OCI-LY1 (cell line): ENCODE data around the gene PSD.

Experiments used
- H2AFZ ChIP-seq: fragments of 200-600 bp; sonication (generic), shearing (Covaris generic); 2 replicates; pipeline ENCODE4 v1.6.0; 2014; ENCODE audit warnings: antibody characterized with exemption, mild to moderate bottlenecking, low read length
- H3F3A ChIP-seq: fragments of 200-600 bp; sonication (generic), shearing (Covaris generic); 2 replicates; pipeline ENCODE4 v1.6.0; 2014; ENCODE audit warnings: mild to moderate bottlenecking, antibody characterized with exemption, low read length, moderate library complexity; ENCODE audit not compliant: insufficient read depth
- H3K27ac ChIP-seq: fragments of 200-600 bp; sonication (generic); 2 replicates; pipeline ENCODE4 v1.5.1; 2014; ENCODE audit warnings: low read length, mixed run types, mild to moderate bottlenecking, low read depth; ENCODE audit not compliant: poor library complexity, severe bottlenecking
- H3K27me3 ChIP-seq: fragments of 200-600 bp; sonication (generic); 2 replicates; pipeline ENCODE4 v1.6.0; 2014; ENCODE audit warnings: antibody characterized with exemption, mild to moderate bottlenecking, low read length, moderate library complexity; ENCODE audit not compliant: insufficient read depth
- H3K36me3 ChIP-seq: fragments of 200-600 bp; sonication (generic); 2 replicates; pipeline ENCODE4 v1.6.1; 2014; ENCODE audit warnings: mild to moderate bottlenecking, antibody characterized with exemption, low read length, moderate library complexity, mixed read lengths; ENCODE audit not compliant: insufficient read depth
- H3K4me1 ChIP-seq: fragments of 200-600 bp; sonication (generic); 2 replicates; pipeline ENCODE4 v1.5.1; 2014; ENCODE audit warnings: mild to moderate bottlenecking, low read length, moderate library complexity; ENCODE audit not compliant: insufficient read depth, severe bottlenecking
- H3K4me2 ChIP-seq: fragments of 200-600 bp; sonication (generic), shearing (Covaris generic); 2 replicates; pipeline ENCODE4 v1.6.1; 2014; ENCODE audit warnings: low read length
- H3K4me3 ChIP-seq: fragments of 200-600 bp; sonication (generic); 2 replicates; pipeline ENCODE4 v1.5.1; 2014; ENCODE audit warnings: low read length, low read depth, mild to moderate bottlenecking, mixed read lengths; ENCODE audit not compliant: poor library complexity, severe bottlenecking
- H3K79me2 ChIP-seq: fragments of 200-600 bp; shearing (Covaris generic); 2 replicates; pipeline ENCODE4 v1.6.1; 2016; ENCODE audit warnings: mixed run types, low read length, mixed read lengths; ENCODE audit not compliant: insufficient read depth
- H3K9ac ChIP-seq: fragments of 200-600 bp; sonication (generic), shearing (Covaris generic); 2 replicates; pipeline ENCODE4 v1.6.1; 2014; ENCODE audit warnings: mild to moderate bottlenecking, low read length, mixed read lengths
- H3K9me2 ChIP-seq: fragments of 200-600 bp; sonication (generic), shearing (Covaris generic); 2 replicates; pipeline ENCODE4 v1.6.1; 2014; ENCODE audit warnings: low read depth, mild to moderate bottlenecking, low read length, mixed read lengths
- H3K9me3 ChIP-seq: fragments of 200-600 bp; shearing (Covaris generic); 2 replicates; pipeline ENCODE4 v1.6.1; 2014; ENCODE audit warnings: low read length, mixed read lengths
- H4K20me1 ChIP-seq: fragments of 200-600 bp; sonication (generic), shearing (Covaris generic); 2 replicates; pipeline ENCODE4 v1.6.0; 2016; ENCODE audit warnings: mild to moderate bottlenecking, low read length; ENCODE audit not compliant: insufficient read depth
- CTCF ChIP-seq: fragments of 200-600 bp; sonication (generic), shearing (Covaris generic); IDR thresholded peaks from 2 replicates; pipeline ENCODE4 v1.5.1; 2017; ENCODE audit warnings: mild to moderate bottlenecking, antibody characterized with exemption, low read length, moderate library complexity, mixed read lengths
- EZH2 ChIP-seq: fragments of 200-600 bp; sonication (generic), shearing (Covaris generic); IDR thresholded peaks from 2 replicates; pipeline ENCODE4 v1.8.0; 2017; ENCODE audit warnings: borderline replicate concordance, mixed run types, mild to moderate bottlenecking, antibody characterized with exemption, low read length, moderate library complexity, mixed read lengths

The PSD gene

DNA sequence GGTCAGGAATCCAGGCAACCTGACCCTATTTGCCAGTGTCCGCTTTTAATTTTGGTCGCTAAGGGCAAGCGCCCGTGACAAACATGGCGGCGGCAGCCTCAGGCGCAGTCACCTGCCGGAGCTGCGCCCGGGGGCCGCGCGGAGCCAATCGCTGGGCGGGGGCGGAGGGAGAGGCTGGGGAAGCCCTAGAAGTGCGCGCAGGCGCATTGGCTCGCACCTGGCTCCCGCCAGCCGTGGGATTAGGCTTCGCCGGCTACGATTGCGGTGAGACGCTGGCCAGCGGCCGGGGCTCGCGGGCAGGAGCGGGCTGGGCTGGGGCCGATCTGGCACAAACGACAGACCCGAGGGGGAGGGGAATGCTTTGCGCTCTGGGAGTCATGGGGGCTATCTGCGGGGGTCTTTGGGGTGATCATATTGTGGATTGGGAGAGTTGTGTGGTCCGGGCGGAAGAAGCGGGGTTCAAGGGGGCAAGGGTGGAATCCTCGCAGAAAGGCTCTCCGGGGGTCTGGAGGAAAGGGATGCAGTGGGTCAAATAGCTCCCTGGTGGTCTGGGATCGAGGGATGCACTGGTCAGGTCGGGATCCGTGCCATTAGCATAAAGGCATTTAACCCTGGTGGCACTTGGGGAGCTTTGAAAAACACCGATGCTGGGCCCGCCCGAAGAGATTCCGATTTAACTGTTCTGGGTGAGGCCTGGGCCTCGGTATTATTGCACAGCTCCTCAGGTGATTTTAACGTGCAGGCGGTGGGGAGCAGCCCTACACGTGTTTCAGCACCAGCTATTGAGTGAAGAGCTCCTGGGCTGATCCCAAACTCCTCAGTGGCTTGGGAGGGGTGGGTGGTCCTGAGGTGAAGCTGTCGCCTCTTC is 42.8 kb upstream of the PSD start:
- H3K27ac ChIP-seq, result peak overlapping the region; percentile 94

DNA sequence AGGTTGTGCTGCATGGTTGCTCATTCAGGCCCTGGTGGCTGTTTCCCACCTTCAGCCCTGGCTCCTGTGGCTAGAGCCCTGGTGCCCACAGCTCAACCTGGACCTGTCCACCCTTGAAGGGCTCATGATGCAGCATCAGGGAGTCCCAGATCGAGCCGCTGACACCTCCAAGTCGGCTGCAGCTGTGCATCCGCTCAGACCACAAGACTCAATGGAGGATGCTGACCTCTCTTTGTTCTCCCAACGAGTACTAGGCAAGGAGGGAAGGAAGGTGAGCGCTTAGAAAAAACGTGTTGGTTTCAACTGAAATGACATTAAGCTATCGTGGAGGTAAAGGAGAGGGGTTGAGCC is 42.2 kb upstream of the PSD start:
- H3K9me3 ChIP-seq, result no peaks in the 10 kb centered on the region
- peak overlapping the region; percentile 85 for H3K4me3 ChIP-seq
- H3K4me2 ChIP-seq, result peak overlapping the region; percentile 94
- peak overlapping the region; percentile 82; the same call in 1 of the 2 replicates for H2AFZ ChIP-seq
- no peaks in the 10 kb centered on the region for H3K27me3 ChIP-seq
- TF ChIP-seq EZH2, result no peak
- no peak for TF ChIP-seq CTCF
- no peaks in the 10 kb centered on the region for H3K9me2 ChIP-seq
- H3K4me1 ChIP-seq, result peaks cover 31% of the 10 kb centered on the region
- 0 out of 2 replicates have a peak, but pooled peaks cover 3% of the 10 kb centered on the region for H3K36me3 ChIP-seq
- H4K20me1 ChIP-seq, result no peaks in the 10 kb centered on the region
- H3K79me2 ChIP-seq, result no peaks in the 10 kb centered on the region
- H3K9ac ChIP-seq, result peak overlapping the region; percentile 93
- peak overlapping the region; percentile 66 for H3K27ac ChIP-seq
- no peaks in the 10 kb centered on the region for H3F3A ChIP-seq

More for the DNA sequence above, 42.8 kb upstream of the PSD start:
- H3K9ac ChIP-seq, result peak overlapping the region; percentile 93
- peaks cover 1% of the 10 kb centered on the region; the same call in 1 of the 2 replicates for H3K36me3 ChIP-seq
- peaks cover 31% of the 10 kb centered on the region for H3K4me1 ChIP-seq
- no peaks in the 10 kb centered on the region for H3F3A ChIP-seq
- peak overlapping the region; percentile 85 for H3K4me3 ChIP-seq
- H3K4me2 ChIP-seq, result peak overlapping the region; percentile 94
- H4K20me1 ChIP-seq, result no peaks in the 10 kb centered on the region
- no peaks in the 10 kb centered on the region for H3K9me3 ChIP-seq
- no peaks in the 10 kb centered on the region for H3K9me2 ChIP-seq
- H3K79me2 ChIP-seq, result no peaks in the 10 kb centered on the region
- no peaks in the 10 kb centered on the region for H3K27me3 ChIP-seq
- no peak for TF ChIP-seq EZH2
- H2AFZ ChIP-seq, result peak overlapping the region; percentile 82; the same call in 1 of the 2 replicates

- Histone ChIP-seq H3K27me3 (no peaks in the 10 kb centered on the region), H3F3A (no peaks in the 10 kb centered on the region), H4K20me1 (no peaks in the 10 kb centered on the region), H3K27ac (no peak overlapping the region), H3K9me2 (no peaks in the 10 kb centered on the region), H3K4me2 (no peak overlapping the region), H3K36me3 (0 out of 2 replicates have a peak, but pooled peaks cover 3% of the 10 kb centered on the region), H3K79me2 (no peaks in the 10 kb centered on the region), H2AFZ (no peak overlapping the region), H3K9me3 (no peaks in the 10 kb centered on the region), H3K9ac (no peak overlapping the region), H3K4me3 (no peak overlapping the region), H3K4me1 (peaks cover 28% of the 10 kb centered on the region)
- TF ChIP-seq CTCF, result no peak
These were observed 40.1 kb upstream of the PSD start for GRCh38 chr10:102458656-102459055.
